ENCODE results near the gene MEGF8. TPM values are rescaled to one million over a fixed set of nuclear protein-coding genes. Genes with fewer than 3 reads are reported as not detected.

MEGF8 gene
- total and polyA plus RNA-seq, 2 donors (not counting 3 experiments of a cell fraction or from before 2014, with no cell fraction given), result 20.6 to 39.6 TPM

DNA sequence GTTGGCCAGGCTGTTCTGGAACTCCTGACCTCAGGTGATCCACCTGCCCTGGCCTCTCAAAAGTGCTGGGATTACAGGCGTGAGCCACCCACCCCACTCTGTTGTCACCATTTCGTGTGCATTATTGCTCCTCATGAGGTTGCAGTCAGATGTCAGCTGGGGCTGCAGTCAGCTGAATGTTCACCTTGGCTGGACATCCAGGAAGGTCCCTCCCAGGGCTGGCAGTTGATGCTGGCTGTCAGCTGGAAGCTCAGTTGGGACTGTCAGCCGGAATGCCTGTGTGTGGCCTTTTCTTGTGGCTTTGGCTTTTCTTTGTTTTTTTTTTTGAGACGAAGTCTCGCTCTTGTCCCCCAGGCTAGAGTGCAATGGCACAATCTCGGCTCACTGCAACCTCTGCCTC lies 6.6 kb downstream of the MEGF8 start:
- Histone ChIP-seq H3K27me3 (ENCODE audit: control insufficient read depth in 2 of 2, insufficient read depth in 2 of 2, low read length in 2 of 2) (no peaks in the 10 kb centered on the region), H3K79me2 (ENCODE audit: control insufficient read depth, insufficient read depth, low read length) (no peaks in the 10 kb centered on the region), H3K4me3 (replicated peaks in 1 of 3; ENCODE audit: insufficient read depth in 1 of 3, low read depth in 1 of 3, low read length in 3 of 3) (no peak overlapping the region), H2AFZ (ENCODE audit: low read depth, low read length) (no peak overlapping the region), H3K4me2 (ENCODE audit: insufficient read depth, low read length) (no peak overlapping the region), H3K9me1 (replicated peaks; ENCODE audit: control insufficient read depth, extremely low read depth, insufficient read depth, low read length) (no peaks in the 10 kb centered on the region), H3K9me3 (replicated peaks; ENCODE audit: control insufficient read depth, insufficient read depth, low read length) (no peaks in the 10 kb centered on the region), H3K27ac (ENCODE audit: insufficient read depth, low read depth, low read length) (no peak overlapping the region), H4K20me1 (replicated peaks; ENCODE audit: control insufficient read depth, extremely low read depth, insufficient read depth, low read length) (no peaks in the 10 kb centered on the region), H3K9ac (replicated peaks; ENCODE audit: extremely low read depth, insufficient read depth, low read length) (no peak overlapping the region), H3K36me3 (ENCODE audit: control insufficient read depth in 2 of 2, extremely low read depth in 1 of 2, insufficient read depth in 2 of 2, low read length in 2 of 2) (peaks cover 0 to 7% of the 10 kb centered on the region in 2 experiments), H3K4me1 (ENCODE audit: control insufficient read depth, extremely low read depth, insufficient read depth, low read length) (no peaks in the 10 kb centered on the region)
- POLR2A ChIA-PET, result no interaction called here
- CTCF ChIA-PET, result no interaction called here
- no peak for TF ChIP-seq EZH2 (IDR thresholded peaks at IDR 0.05; ENCODE audit: borderline replicate concordance, low read depth, low read length, severe bottlenecking)
- TF ChIP-seq GATA2 (IDR thresholded peaks at IDR 0.05; ENCODE audit: insufficient read depth, insufficient read length, low read depth, low read length), result no peak
- TF ChIP-seq, protein P1, sequence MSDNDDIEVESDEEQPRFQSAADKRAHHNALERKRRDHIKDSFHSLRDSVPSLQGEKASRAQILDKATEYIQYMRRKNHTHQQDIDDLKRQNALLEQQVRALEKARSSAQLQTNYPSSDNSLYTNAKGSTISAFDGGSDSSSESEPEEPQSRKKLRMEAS (IDR thresholded peaks at IDR 0.05; ENCODE audit: insufficient read depth, insufficient read length), result no peak
- no peak for TF ChIP-seq POLR2A (IDR thresholded peaks at IDR 0.05; ENCODE audit: low read depth, low read length)
- no peak for TF ChIP-seq POLR2AphosphoS5 (IDR thresholded peaks at IDR 0.05; ENCODE audit: insufficient read depth, low read depth, low read length)
- no peak for TF ChIP-seq MYC (IDR thresholded peaks at IDR 0.05; ENCODE audit: low read depth, low read length)
- TF ChIP-seq, protein P2, sequence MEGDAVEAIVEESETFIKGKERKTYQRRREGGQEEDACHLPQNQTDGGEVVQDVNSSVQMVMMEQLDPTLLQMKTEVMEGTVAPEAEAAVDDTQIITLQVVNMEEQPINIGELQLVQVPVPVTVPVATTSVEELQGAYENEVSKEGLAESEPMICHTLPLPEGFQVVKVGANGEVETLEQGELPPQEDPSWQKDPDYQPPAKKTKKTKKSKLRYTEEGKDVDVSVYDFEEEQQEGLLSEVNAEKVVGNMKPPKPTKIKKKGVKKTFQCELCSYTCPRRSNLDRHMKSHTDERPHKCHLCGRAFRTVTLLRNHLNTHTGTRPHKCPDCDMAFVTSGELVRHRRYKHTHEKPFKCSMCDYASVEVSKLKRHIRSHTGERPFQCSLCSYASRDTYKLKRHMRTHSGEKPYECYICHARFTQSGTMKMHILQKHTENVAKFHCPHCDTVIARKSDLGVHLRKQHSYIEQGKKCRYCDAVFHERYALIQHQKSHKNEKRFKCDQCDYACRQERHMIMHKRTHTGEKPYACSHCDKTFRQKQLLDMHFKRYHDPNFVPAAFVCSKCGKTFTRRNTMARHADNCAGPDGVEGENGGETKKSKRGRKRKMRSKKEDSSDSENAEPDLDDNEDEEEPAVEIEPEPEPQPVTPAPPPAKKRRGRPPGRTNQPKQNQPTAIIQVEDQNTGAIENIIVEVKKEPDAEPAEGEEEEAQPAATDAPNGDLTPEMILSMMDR (IDR thresholded peaks at IDR 0.05; ENCODE audit: extremely low read depth in 1 of 2, insufficient read depth in 1 of 2, low read depth in 1 of 2, low read length in 2 of 2), result no peak
- TF ChIP-seq JUN (IDR thresholded peaks at IDR 0.05; ENCODE audit: borderline replicate concordance, insufficient read depth, insufficient read length, low read depth), result no peak
- no TSS peak for BruUV-seq (replicated peaks)
- dilution Hi-C loops (cut with MboI; ENCODE audit: extremely low pct_ligation_motif_present, low sequenced_read_pairs), result no loop called here
- intact Hi-C loops (cut with micrococcal nuclease), result no loop called here
- FAIRE-seq (no peak), DNase-seq (ENCODE audit: low read depth, low spot score) (no peak)

All from endothelial cell of umbilical vein (primary cell).